Neural progenitor cell (in vitro differentiated cells): ENCODE measurements around the gene OR2D2. TPM values are rescaled to one million over a fixed set of nuclear protein-coding genes. Genes with fewer than 3 reads are reported as not detected.

ENCODE experiments used
- DNase-seq: peaks from one replicate; pipeline ENCODE4 v3.0.0-alpha.2; 2016; ENCODE audit warnings: low spot score
- H2AFZ ChIP-seq: fragments of 200-600 bp; sonication (generic); replicated peaks from 2 replicates; pipeline ENCODE4 v1.6.1; 2016; ENCODE audit warnings: antibody characterized with exemption
- H3F3A ChIP-seq: fragments of 200-600 bp; sonication (generic); 2 replicates; pipeline ENCODE4 v1.6.1; 2016; ENCODE audit warnings: antibody characterized with exemption, low read depth
- H3K27ac ChIP-seq: fragments of 200-600 bp; sonication (generic); 2 replicates; pipeline ENCODE4 v1.5.1; 2016; ENCODE audit warnings: mild to moderate bottlenecking
- H3K27me3 ChIP-seq: fragments of 200-600 bp; sonication (generic); 2 replicates; pipeline ENCODE4 v1.6.1; 2016; ENCODE audit warnings: mild to moderate bottlenecking, moderate library complexity
- H3K36me3 ChIP-seq: fragments of 200-600 bp; sonication (generic); 2 replicates; pipeline ENCODE4 v1.5.1; 2016
- H3K4me1 ChIP-seq: fragments of 200-600 bp; sonication (generic); 2 replicates; pipeline ENCODE4 v1.6.1; 2016; ENCODE audit warnings: mixed run types
- H3K4me2 ChIP-seq: fragments of 200-600 bp; sonication (generic); 2 replicates; pipeline ENCODE4 v1.6.1; 2016
- H3K4me3 ChIP-seq: fragments of 200-600 bp; sonication (generic); 2 replicates; pipeline ENCODE4 v1.5.1; 2016
- H3K79me2 ChIP-seq: fragments of 200-600 bp; sonication (generic); 2 replicates; pipeline ENCODE4 v1.6.1; 2016; ENCODE audit warnings: low read depth
- H3K9ac ChIP-seq: fragments of 200-600 bp; sonication (generic); 2 replicates; pipeline ENCODE4 v1.6.1; 2016
- H3K9me3 ChIP-seq: fragments of 200-600 bp; sonication (generic); 2 replicates; pipeline ENCODE4 v1.5.1; 2016; ENCODE audit warnings: low read depth
- H4K20me1 ChIP-seq: fragments of 200-600 bp; sonication (generic); 2 replicates; pipeline ENCODE4 v1.6.1; 2016; ENCODE audit warnings: low read depth
- H3K27ac Mint-ChIP-seq: 3 replicates; pipeline ENCODE4 v1.8.0; 2021; ENCODE audit warnings: mixed read lengths
- H3K27me3 Mint-ChIP-seq: 2 replicates; pipeline ENCODE4 v1.8.0; 2022; ENCODE audit warnings: low read depth, mild to moderate bottlenecking, inconsistent platforms, moderate library complexity, mixed read lengths; ENCODE audit not compliant: insufficient read depth
- H3K36me3 Mint-ChIP-seq: 3 replicates; pipeline ENCODE4 v1.8.0; 2021; ENCODE audit warnings: mixed read lengths
- H3K4me1 Mint-ChIP-seq: 3 replicates; pipeline ENCODE4 v1.8.0; 2021; ENCODE audit warnings: mixed read lengths
- H3K4me3 Mint-ChIP-seq: 3 replicates; pipeline ENCODE4 v1.8.0; 2021; ENCODE audit warnings: mild to moderate bottlenecking, moderate library complexity, mixed read lengths
- H3K9me3 Mint-ChIP-seq: 3 replicates; pipeline ENCODE4 v1.8.0; 2020; ENCODE audit warnings: mixed read lengths
- CTCF ChIP-seq: fragments of 200-600 bp; sonication (generic); IDR thresholded peaks from 2 replicates; pipeline ENCODE4 v1.5.1; 2017; ENCODE audit warnings: antibody characterized with exemption, mild to moderate bottlenecking
- EZH2 ChIP-seq: fragments of 200-600 bp; sonication (generic); IDR thresholded peaks from 2 replicates; pipeline ENCODE4 v1.6.1; 2017; ENCODE audit warnings: antibody characterized with exemption, mild to moderate bottlenecking, moderate library complexity
- EZH2phosphoT487 ChIP-seq: fragments of 200-600 bp; sonication (generic); IDR thresholded peaks from 2 replicates; pipeline ENCODE4 v1.6.1; 2017; ENCODE audit warnings: antibody characterized with exemption
- total RNA-seq: library from RNA; depleted of rRNA; stranded (reverse); fragments of >200 nt; gene quantifications from 2 replicates; pipeline ENCODE4 v1.2.3, GENCODE V29; 2015; ENCODE audit warnings: low replicate concordance

The OR2D2 gene
- total RNA-seq, 1 donor from 2014 or later, result not detected

- H3K4me3 Mint-ChIP-seq, result no peak overlapping the region
- Histone ChIP-seq H3K27ac (no peak overlapping the region), H3K9ac (no peak overlapping the region), H4K20me1 (no peaks in the 10 kb centered on the region), H3K4me2 (no peak overlapping the region), H3K9me3 (no peaks in the 10 kb centered on the region), H3K79me2 (no peaks in the 10 kb centered on the region), H3F3A (no peaks in the 10 kb centered on the region), H3K27me3 (no peaks in the 10 kb centered on the region), H3K36me3 (no peaks in the 10 kb centered on the region), H2AFZ (no peak overlapping the region), H3K4me3 (no peak overlapping the region), H3K4me1 (no peaks in the 10 kb centered on the region)
- no peak for TF ChIP-seq CTCF
- no peak for TF ChIP-seq EZH2phosphoT487
- no peak for TF ChIP-seq EZH2
- no peaks in the 10 kb centered on the region for H3K27me3 Mint-ChIP-seq
- H3K36me3 Mint-ChIP-seq, result no peaks in the 10 kb centered on the region
- H3K4me1 Mint-ChIP-seq, result no peaks in the 10 kb centered on the region
- H3K9me3 Mint-ChIP-seq, result no peaks in the 10 kb centered on the region
- DNase-seq, result no peak
- H3K27ac Mint-ChIP-seq, result no peak overlapping the region
Measured at GRCh38 chr11:6895010-6895409, 2.7 kb upstream of the OR2D2 start.

- H3K9me3 Mint-ChIP-seq, result no peaks in the 10 kb centered on the region
- TF ChIP-seq EZH2phosphoT487, result no peak
- peak; percentile 7 for TF ChIP-seq CTCF
- no peaks in the 10 kb centered on the region for H3K79me2 ChIP-seq
Measured at GRCh38 chr11:6894097-6894496, 1.8 kb upstream of the OR2D2 start.

GRCh38 chr11:6889835-6890234, 2.5 kb downstream of the OR2D2 start:
- Histone ChIP-seq H3K79me2 (no peaks in the 10 kb centered on the region), H3F3A (no peaks in the 10 kb centered on the region), H2AFZ (no peak overlapping the region), H3K9ac (no peak overlapping the region), H3K36me3 (no peaks in the 10 kb centered on the region), H3K9me3 (no peaks in the 10 kb centered on the region), H3K4me2 (no peak overlapping the region), H3K27ac (no peak overlapping the region), H3K27me3 (no peaks in the 10 kb centered on the region), H3K4me1 (no peaks in the 10 kb centered on the region), H4K20me1 (no peaks in the 10 kb centered on the region), H3K4me3 (no peak overlapping the region)
- Mint-ChIP-seq H3K9me3 (no peaks in the 10 kb centered on the region), H3K27me3 (no peaks in the 10 kb centered on the region), H3K4me3 (no peak overlapping the region), H3K27ac (no peak overlapping the region), H3K4me1 (no peaks in the 10 kb centered on the region), H3K36me3 (no peaks in the 10 kb centered on the region)
- DNase-seq, result no peak
- TF ChIP-seq EZH2 (no peak), CTCF (no peak), EZH2phosphoT487 (no peak)

More at GRCh38 chr11:6894097-6894496, 1.8 kb upstream of the OR2D2 start:
- H3K4me1 ChIP-seq, result no peaks in the 10 kb centered on the region
- H3K9ac ChIP-seq, result no peak overlapping the region
- H4K20me1 ChIP-seq, result no peaks in the 10 kb centered on the region
- H2AFZ ChIP-seq, result no peak overlapping the region
- Mint-ChIP-seq H3K4me3 (no peak overlapping the region), H3K36me3 (no peaks in the 10 kb centered on the region), H3K27ac (no peak overlapping the region), H3K27me3 (no peaks in the 10 kb centered on the region), H3K4me1 (no peaks in the 10 kb centered on the region)
- H3K27me3 ChIP-seq, result no peaks in the 10 kb centered on the region
- no peak overlapping the region for H3K4me3 ChIP-seq
- H3F3A ChIP-seq, result no peaks in the 10 kb centered on the region
- H3K9me3 ChIP-seq, result no peaks in the 10 kb centered on the region
- H3K4me2 ChIP-seq, result no peak overlapping the region
- no peaks in the 10 kb centered on the region for H3K36me3 ChIP-seq
- H3K27ac ChIP-seq, result no peak overlapping the region
- DNase-seq, result no peak
